Mesendoderm (in vitro differentiated cells): ENCODE measurements around the gene GMCL2.

Experiments
- DNase-seq: peaks from one replicate; pipeline ENCODE4 v3.0.0; 2013
- H2AK5ac ChIP-seq: 2 replicates; pipeline ENCODE4 v1.6.1; 2013; ENCODE audit warnings: low read length, inconsistent platforms
- H2BK120ac ChIP-seq: 2 replicates; pipeline ENCODE4 v1.6.1; 2013; ENCODE audit warnings: low read depth, mild to moderate bottlenecking, low read length, moderate library complexity, mixed read lengths
- H2BK15ac ChIP-seq: replicated peaks from 2 replicates; pipeline ENCODE4 v1.6.1; 2013; ENCODE audit warnings: low read depth, mild to moderate bottlenecking, moderate library complexity
- H2BK5ac ChIP-seq: 2 replicates; pipeline ENCODE4 v1.6.1; 2013; ENCODE audit warnings: low read length, inconsistent platforms
- H3K18ac ChIP-seq: 2 replicates; pipeline ENCODE4 v1.6.1; 2013; ENCODE audit warnings: mild to moderate bottlenecking, low read length, mixed read lengths
- H3K23ac ChIP-seq: one replicate; pipeline ENCODE4 v1.6.1; 2013; ENCODE audit warnings: low read length
- H3K27ac ChIP-seq: 2 replicates; pipeline ENCODE4 v1.5.1; 2013; ENCODE audit warnings: low read depth, mild to moderate bottlenecking, inconsistent platforms, low read length, moderate library complexity
- H3K27me3 ChIP-seq: 2 replicates; pipeline ENCODE4 v1.6.1; 2013; ENCODE audit warnings: low read length, control low read depth, mild to moderate bottlenecking, inconsistent platforms; ENCODE audit not compliant: insufficient read depth, poor library complexity
- H3K36me3 ChIP-seq: 2 replicates; pipeline ENCODE4 v1.6.1; 2013; ENCODE audit warnings: low read length, inconsistent platforms; ENCODE audit not compliant: control insufficient read depth, insufficient read depth
- H3K4ac ChIP-seq: one replicate; pipeline ENCODE4 v1.6.1; 2013; ENCODE audit warnings: low read depth, mild to moderate bottlenecking, low read length, moderate library complexity
- H3K4me1 ChIP-seq: 2 replicates; pipeline ENCODE4 v1.6.1; 2013; ENCODE audit warnings: low read depth, low read length, inconsistent platforms; ENCODE audit not compliant: control insufficient read depth
- H3K4me2 ChIP-seq: 2 replicates; pipeline ENCODE4 v1.6.1; 2013; ENCODE audit warnings: low read length
- H3K4me3 ChIP-seq: 2 replicates; pipeline ENCODE4 v1.5.1; 2013; ENCODE audit warnings: mild to moderate bottlenecking, low read length
- H3K56ac ChIP-seq: one replicate; pipeline ENCODE4 v1.6.1; 2013; ENCODE audit warnings: low read length
- H3K79me1 ChIP-seq: 2 replicates; pipeline ENCODE4 v1.6.1; 2013; ENCODE audit warnings: low read length, inconsistent platforms
- H3K79me2 ChIP-seq: 2 replicates; pipeline ENCODE4 v1.6.1; 2013; ENCODE audit warnings: mild to moderate bottlenecking, low read length; ENCODE audit not compliant: control insufficient read depth, insufficient read depth
- H3K9ac ChIP-seq: 2 replicates; pipeline ENCODE4 v1.6.1; 2013; ENCODE audit warnings: low read length, inconsistent platforms
- H4K5ac ChIP-seq: one replicate; pipeline ENCODE4 v1.6.1; 2013; ENCODE audit warnings: low read length
- H4K8ac ChIP-seq: one replicate; pipeline ENCODE4 v1.6.1; 2013; ENCODE audit warnings: low read depth, mild to moderate bottlenecking, control low read depth, low read length, moderate library complexity
- WGBS: extraction: QIAGEN DNeasy Blood & Tissue Kit; methylation state at CpG from one replicate; pipeline ENCODE4 v1.1.7; 2013; ENCODE audit warnings: low lambda C conversion rate, missing lambda C conversion rate; ENCODE audit not compliant: insufficient coverage; ENCODE audit errors: extremely low coverage; 5-methylcytosine and 5-hydroxymethylcytosine counted together

Gene GMCL2

DNA sequence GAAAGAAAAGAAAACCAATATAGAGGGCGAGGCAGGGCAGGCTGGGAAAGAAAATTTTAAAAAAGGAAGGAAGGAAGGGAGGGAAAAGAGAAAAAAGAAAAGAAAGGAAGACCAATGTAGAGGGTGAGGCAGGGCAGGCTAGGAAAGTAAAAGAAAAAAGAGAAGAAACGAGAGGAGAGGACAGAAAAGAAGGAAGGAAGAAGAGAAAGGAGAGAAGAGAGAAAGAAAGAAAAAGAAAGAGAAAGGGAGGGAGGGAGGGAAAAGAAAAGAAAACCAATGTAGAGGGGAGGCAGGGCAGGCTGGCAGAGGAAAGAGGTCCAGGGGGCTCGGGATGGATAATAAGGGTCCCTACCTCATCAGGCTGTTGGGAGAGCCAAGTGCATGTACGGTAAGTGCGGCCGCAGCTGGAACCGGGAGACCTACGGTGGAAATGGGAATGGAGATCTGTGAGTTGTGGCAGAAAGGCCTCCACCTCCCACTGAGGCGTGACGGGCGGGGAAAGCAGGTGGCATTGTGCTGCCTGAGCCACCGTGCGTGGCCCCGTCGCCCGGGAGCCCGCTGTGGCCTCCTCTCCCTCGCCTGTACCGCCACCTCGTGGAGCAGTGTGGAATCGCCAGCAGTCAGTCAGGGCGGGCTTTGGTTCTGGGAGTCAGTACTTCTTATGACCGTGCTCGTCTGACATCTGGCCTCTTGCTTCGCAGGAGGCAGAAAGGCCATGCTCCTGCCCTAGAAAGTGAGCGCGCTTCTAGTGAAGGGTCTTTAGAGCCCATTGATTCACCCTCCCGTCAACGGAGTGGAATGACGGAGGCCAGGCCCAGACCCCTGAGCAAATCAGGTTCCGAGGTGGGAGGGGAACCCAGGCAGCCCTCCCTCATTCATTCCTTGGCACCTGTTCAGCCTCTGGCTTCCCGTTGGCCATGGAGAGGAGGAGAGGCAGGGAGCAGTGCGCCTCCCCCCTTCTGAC is 23.1 kb downstream of the GMCL2 start:
- Histone ChIP-seq H3K9ac (peak overlapping the region; percentile 33), H3K4me2 (no peak overlapping the region), H4K5ac (no peak overlapping the region), H3K79me1 (no peaks in the 10 kb centered on the region), H2BK5ac (no peak overlapping the region), H3K18ac (no peak overlapping the region), H3K23ac (no peak overlapping the region), H3K4me1 (no peaks in the 10 kb centered on the region), H3K4ac (no peak overlapping the region), H2BK15ac (no peak overlapping the region), H2BK120ac (no peak overlapping the region), H3K27me3 (no peaks in the 10 kb centered on the region), H3K27ac (no peak overlapping the region), H4K8ac (no peak overlapping the region), H3K79me2 (no peaks in the 10 kb centered on the region), H3K4me3 (no peak overlapping the region), H2AK5ac (no peak overlapping the region), H3K36me3 (no peaks in the 10 kb centered on the region), H3K56ac (no peak overlapping the region)
- DNase-seq, result peak; percentile 87
- no CpG with 5 or more reads among the region's 33 CpGs for WGBS

DNA sequence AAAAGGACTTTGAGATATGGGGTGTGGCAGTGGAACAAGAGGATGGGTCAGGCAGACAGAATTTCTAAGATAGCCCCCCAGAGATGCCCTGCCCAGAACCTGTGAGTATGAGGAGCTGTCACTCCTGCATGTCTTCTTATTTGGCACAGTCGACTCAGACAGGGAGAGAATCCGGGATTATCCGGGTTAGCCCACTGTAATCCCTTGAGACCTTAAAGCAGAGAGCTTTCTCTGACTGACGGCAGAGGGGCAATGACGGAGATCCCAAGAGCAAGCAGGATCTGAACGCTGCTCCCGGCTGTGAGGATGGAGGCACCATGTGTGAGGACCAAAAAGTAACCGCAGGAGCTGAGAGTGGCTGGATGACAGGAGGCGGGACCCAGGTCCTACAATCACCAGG is 24.7 kb downstream of the GMCL2 start:
- no peaks in the 10 kb centered on the region for H3K27me3 ChIP-seq
- no peaks in the 10 kb centered on the region for H3K79me2 ChIP-seq

DNA sequence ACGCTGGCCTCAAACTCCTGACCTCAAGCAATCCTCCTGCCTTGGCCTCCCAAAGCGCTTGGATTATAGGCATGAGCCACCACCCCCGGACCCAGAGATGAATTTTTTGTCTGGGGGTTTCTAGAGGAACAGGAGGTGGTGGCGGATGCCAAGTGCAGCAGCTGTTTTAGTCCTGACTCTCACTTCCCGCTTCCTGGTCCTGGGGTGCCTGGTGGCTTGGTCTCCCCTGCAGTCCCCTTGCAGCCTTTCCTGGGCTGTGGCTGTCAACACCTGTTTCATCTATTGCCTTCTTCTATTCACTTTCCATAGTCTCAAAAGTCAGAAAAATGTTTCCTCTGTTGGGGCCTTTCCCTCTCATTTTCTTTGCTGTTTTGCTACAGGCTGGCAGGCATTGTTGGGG is 27.0 kb downstream of the GMCL2 start:
- no peak overlapping the region for H3K4me3 ChIP-seq
- no peak overlapping the region for H4K5ac ChIP-seq
- no CpG with 5 or more reads among the region's 5 CpGs for WGBS
- H2AK5ac ChIP-seq, result no peak overlapping the region
- no peak overlapping the region for H3K9ac ChIP-seq
- no peaks in the 10 kb centered on the region for H3K79me1 ChIP-seq
- no peaks in the 10 kb centered on the region for H3K79me2 ChIP-seq
- no peak overlapping the region for H3K4me2 ChIP-seq
- no peak overlapping the region for H3K23ac ChIP-seq
- H3K27ac ChIP-seq, result no peak overlapping the region
- no peak overlapping the region for H4K8ac ChIP-seq
- no peaks in the 10 kb centered on the region for H3K27me3 ChIP-seq
- no peak overlapping the region for H2BK5ac ChIP-seq
- H3K36me3 ChIP-seq, result no peaks in the 10 kb centered on the region
- H3K56ac ChIP-seq, result no peak overlapping the region
- H3K18ac ChIP-seq, result no peak overlapping the region
- H3K4me1 ChIP-seq, result no peaks in the 10 kb centered on the region
- no peak overlapping the region for H3K4ac ChIP-seq
- no peak overlapping the region for H2BK15ac ChIP-seq
- H2BK120ac ChIP-seq, result no peak overlapping the region
- no peak for DNase-seq

More for the DNA sequence above, 24.7 kb downstream of the GMCL2 start:
- Histone ChIP-seq H2BK5ac (no peak overlapping the region), H2BK15ac (no peak overlapping the region), H3K23ac (no peak overlapping the region), H3K79me1 (no peaks in the 10 kb centered on the region), H4K5ac (no peak overlapping the region), H2BK120ac (no peak overlapping the region), H3K27ac (no peak overlapping the region), H3K4me1 (no peaks in the 10 kb centered on the region), H3K18ac (no peak overlapping the region), H3K56ac (no peak overlapping the region), H3K9ac (no peak overlapping the region), H3K4me3 (no peak overlapping the region), H3K4me2 (no peak overlapping the region), H3K4ac (no peak overlapping the region), H2AK5ac (no peak overlapping the region), H4K8ac (no peak overlapping the region), H3K36me3 (no peaks in the 10 kb centered on the region)
- no CpG with 5 or more reads among the region's 9 CpGs for WGBS
- no peak for DNase-seq

DNA sequence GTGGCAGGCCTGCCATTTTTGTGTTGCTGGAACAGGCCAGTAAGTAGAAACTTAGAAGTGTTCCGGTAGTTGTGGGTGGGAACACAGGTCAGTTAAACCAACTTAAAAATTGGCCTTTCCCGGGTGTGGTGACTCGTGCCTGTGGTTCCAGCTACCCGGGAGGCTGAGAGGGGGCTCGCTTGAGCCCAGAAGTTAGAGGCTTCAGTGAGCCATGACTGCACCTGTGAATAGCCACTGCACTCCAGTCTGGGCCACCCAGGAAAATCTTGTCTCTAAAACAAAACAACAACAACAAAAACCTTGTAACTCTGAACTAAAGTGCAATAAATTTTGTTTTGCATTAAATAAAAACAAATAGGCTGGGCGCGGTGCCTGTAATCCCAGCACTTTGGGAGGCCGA is 32.1 kb downstream of the GMCL2 start:
- WGBS, result no CpG with 5 or more reads among the region's 8 CpGs
- H4K5ac ChIP-seq, result no peak overlapping the region

DNA sequence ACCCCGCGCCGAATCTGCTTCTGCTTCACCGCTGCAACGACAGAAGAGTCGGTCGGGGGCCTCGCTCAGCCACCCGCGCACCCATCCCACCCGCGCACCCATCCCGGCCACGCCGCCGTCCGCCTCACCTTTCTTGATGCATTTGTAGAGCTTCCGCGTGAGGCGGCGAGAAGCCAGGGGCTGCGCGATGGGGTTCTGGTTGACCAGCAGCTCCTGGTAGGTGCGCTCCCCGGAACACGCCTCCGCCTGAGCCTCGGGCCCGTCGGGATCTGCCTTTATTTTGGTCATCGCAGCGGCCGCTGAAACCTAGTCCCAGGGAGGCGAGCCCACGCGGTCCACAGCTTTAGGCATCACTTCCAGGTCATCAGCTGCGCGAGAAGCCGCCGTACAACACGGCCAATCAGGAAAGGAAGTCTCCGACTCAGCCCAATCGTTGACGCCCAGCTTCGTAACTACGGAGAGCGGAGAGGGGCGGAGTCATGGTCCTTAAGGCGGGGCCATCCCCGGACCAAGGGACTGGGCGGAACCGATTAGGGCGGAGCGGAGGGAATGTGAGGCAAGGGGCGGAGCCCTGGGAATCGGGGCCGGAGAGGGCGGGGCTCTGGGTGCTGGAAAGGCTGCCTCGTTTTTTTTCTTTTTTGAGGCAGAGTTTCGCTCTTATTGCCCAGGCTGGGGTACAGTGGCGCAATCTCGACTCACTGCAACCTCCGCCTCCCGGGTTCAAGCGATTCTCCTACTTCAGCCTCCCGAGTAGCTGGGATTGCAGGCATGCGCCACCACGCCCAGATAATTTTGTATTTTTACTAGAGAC is 33.4 kb downstream of the GMCL2 start, which contains the start of gene NHP2:
NHP2 (minus strand) TSS at position 356 of the 811 bp plus-strand sequence; CDS start at position 288, 68 bp downstream.
- Histone ChIP-seq H2BK120ac (no peak within 1 kb of the TSS), H3K79me1 (peaks cover 3% of the 10 kb centered on the region), H4K8ac (no peak within 1 kb of the TSS), H4K5ac (peak within 1 kb of the TSS; percentile 66), H3K23ac (no peak within 1 kb of the TSS), H3K79me2 (peaks cover 4% of the 10 kb centered on the region), H3K27ac (no peak within 1 kb of the TSS), H3K4ac (no peak within 1 kb of the TSS), H2BK15ac (no peak within 1 kb of the TSS), H2BK5ac (no peak within 1 kb of the TSS), H3K36me3 (peaks cover 8% of the 10 kb centered on the region), H3K27me3 (no peaks in the 10 kb centered on the region), H2AK5ac (no peak within 1 kb of the TSS), H3K4me1 (no peaks in the 10 kb centered on the region), H3K4me3 (peak within 1 kb of the TSS; percentile 92), H3K4me2 (peak within 1 kb of the TSS; percentile 82), H3K9ac (peak within 1 kb of the TSS; percentile 84), H3K18ac (no peak within 1 kb of the TSS), H3K56ac (peak within 1 kb of the TSS; percentile 89)
- no CpG with 5 or more reads among the region's 68 CpGs for WGBS
- DNase-seq, result peak; percentile 99

More for the DNA sequence above, 32.1 kb downstream of the GMCL2 start:
- no peak for DNase-seq
- no peak overlapping the region for H3K9ac ChIP-seq
- no peak overlapping the region for H3K4ac ChIP-seq
- H3K18ac ChIP-seq, result no peak overlapping the region
- no peak overlapping the region for H3K23ac ChIP-seq
- no peak overlapping the region for H2BK120ac ChIP-seq
- H3K4me2 ChIP-seq, result no peak overlapping the region
- H3K4me3 ChIP-seq, result no peak overlapping the region
- H3K4me1 ChIP-seq, result no peaks in the 10 kb centered on the region
- H3K27ac ChIP-seq, result no peak overlapping the region
- no peak overlapping the region for H3K56ac ChIP-seq
- H4K8ac ChIP-seq, result no peak overlapping the region
- no peak overlapping the region for H2BK5ac ChIP-seq
- peaks cover 4% of the 10 kb centered on the region for H3K79me2 ChIP-seq
- H3K27me3 ChIP-seq, result no peaks in the 10 kb centered on the region
- H3K79me1 ChIP-seq, result peaks cover 3% of the 10 kb centered on the region
- no peak overlapping the region for H2AK5ac ChIP-seq
- H2BK15ac ChIP-seq, result no peak overlapping the region
- no peaks in the 10 kb centered on the region for H3K36me3 ChIP-seq
